Esophagus squamous epithelium (tissue), 4 donors: Measurements from ENCODE around the gene CACNB2.

ENCODE experiments used
- POLR2A ChIP-seq, 4 donors: fragments of 450-650 bp; IDR thresholded peaks; one replicate each; pipeline ENCODE4 v1.6.1; 2017; ENCODE audit warnings: antibody characterized with exemption in 4 of 4, mild to moderate bottlenecking in 4 of 4, moderate library complexity in 3 of 4
- TF ChIP-seq, protein P1 (sequence below), 6 experiments: fragments of 450-650 bp in 4 of 6; fragments of 200-600 bp in 2 of 6; sonication (generic) in 2 of 6; IDR thresholded peaks; one replicate each; pipeline ENCODE4 v1.5.1; 2016 to 2019; ENCODE audit warnings: antibody characterized with exemption in 6 of 6, mild to moderate bottlenecking in 4 of 6, moderate library complexity in 4 of 6

DNA sequence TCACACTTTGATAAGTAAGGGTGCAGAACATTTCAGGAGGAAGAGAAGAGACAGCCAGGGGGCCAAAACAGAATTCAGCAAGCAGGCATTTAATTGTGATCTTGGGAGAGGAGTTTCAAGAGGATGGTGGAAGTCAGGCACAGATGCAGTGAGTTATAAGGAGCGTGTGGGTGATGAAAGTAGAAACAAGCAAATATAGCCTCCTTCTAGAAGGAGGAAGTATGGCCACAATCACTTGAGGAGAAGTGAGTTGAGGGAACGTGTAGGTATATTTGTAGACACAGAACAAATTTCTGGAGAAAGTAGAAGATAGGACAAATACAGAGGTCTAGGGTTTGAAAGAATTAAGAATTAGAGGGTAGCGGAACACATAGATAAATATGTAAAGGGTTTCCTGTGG lies 165.8 kb downstream of the CACNB2 start:
- TF ChIP-seq, protein P1, sequence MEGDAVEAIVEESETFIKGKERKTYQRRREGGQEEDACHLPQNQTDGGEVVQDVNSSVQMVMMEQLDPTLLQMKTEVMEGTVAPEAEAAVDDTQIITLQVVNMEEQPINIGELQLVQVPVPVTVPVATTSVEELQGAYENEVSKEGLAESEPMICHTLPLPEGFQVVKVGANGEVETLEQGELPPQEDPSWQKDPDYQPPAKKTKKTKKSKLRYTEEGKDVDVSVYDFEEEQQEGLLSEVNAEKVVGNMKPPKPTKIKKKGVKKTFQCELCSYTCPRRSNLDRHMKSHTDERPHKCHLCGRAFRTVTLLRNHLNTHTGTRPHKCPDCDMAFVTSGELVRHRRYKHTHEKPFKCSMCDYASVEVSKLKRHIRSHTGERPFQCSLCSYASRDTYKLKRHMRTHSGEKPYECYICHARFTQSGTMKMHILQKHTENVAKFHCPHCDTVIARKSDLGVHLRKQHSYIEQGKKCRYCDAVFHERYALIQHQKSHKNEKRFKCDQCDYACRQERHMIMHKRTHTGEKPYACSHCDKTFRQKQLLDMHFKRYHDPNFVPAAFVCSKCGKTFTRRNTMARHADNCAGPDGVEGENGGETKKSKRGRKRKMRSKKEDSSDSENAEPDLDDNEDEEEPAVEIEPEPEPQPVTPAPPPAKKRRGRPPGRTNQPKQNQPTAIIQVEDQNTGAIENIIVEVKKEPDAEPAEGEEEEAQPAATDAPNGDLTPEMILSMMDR (IDR thresholded peaks at IDR 0.05) = no peak
- TF ChIP-seq POLR2A (IDR thresholded peaks at IDR 0.05) = no peak
